Tibial nerve (tissue), 4 donors: ENCODE measurements around the gene ACBD6. TPM values are rescaled to one million over a fixed set of nuclear protein-coding genes. Genes with fewer than 3 reads are reported as not detected.
A peak's percentile ranks its signal among the peaks of the same experiment; 100 is the strongest.

ENCODE experiments used
- DNase-seq, 2 donors: peaks; one replicate each; pipeline ENCODE4 v3.0.0-alpha.2; 2019; ENCODE audit warnings: low spot score in 2 of 2
- H3K27ac ChIP-seq, 4 donors: fragments of 200-600 bp; sonication (generic) in 3 of 4; one replicate each; pipeline ENCODE4 v1.5.1; 2017 to 2019; ENCODE audit warnings: mild to moderate bottlenecking in 1 of 4
- H3K27me3 ChIP-seq, 2 donors: fragments of 200-600 bp; sonication (generic) in 1 of 2; one replicate each; pipeline versions ENCODE4 v1.5.1 to v1.6.0; 2017 to 2019
- H3K36me3 ChIP-seq, 3 donors: fragments of 200-600 bp; sonication (generic); one replicate each; pipeline ENCODE4 v1.5.1; 2018 to 2019
- H3K4me1 ChIP-seq, 4 donors: fragments of 200-600 bp; sonication (generic) in 3 of 4; one replicate each; pipeline ENCODE4 v1.5.1; 2017 to 2019
- H3K4me3 ChIP-seq, 4 donors: fragments of 200-600 bp; sonication (generic) in 3 of 4; one replicate each; pipeline ENCODE4 v1.5.1; 2017 to 2019; ENCODE audit warnings: mild to moderate bottlenecking in 1 of 4, moderate library complexity in 1 of 4
- H3K9me3 ChIP-seq, 4 donors: fragments of 200-600 bp; sonication (generic) in 3 of 4; one replicate each; pipeline ENCODE4 v1.5.1; 2017 to 2019
- EP300 ChIP-seq, 2 donors: sonication (generic); formaldehyde crosslinking; IDR thresholded peaks; one replicate each; pipeline ENCODE4 v1.6.1; 2017; ENCODE audit warnings: antibody characterized with exemption in 2 of 2, mild to moderate bottlenecking in 1 of 2
- POLR2A ChIP-seq, 2 donors: fragments of 450-650 bp; IDR thresholded peaks; one replicate each; pipeline ENCODE4 v1.6.1; 2017; ENCODE audit warnings: antibody characterized with exemption in 2 of 2, mild to moderate bottlenecking in 2 of 2, moderate library complexity in 2 of 2
- WGBS, 2 donors: methylation state at CpG; one replicate each; pipeline ENCODE4 v1.1.5; 2018; 5-methylcytosine and 5-hydroxymethylcytosine counted together
- total RNA-seq, 4 donors: library from RNA; depleted of rRNA; stranded (reverse); fragments of >200 nt; gene quantifications; one replicate each; pipeline ENCODE4 v1.1.0, GENCODE V29; 2016
- TF ChIP-seq, protein P1 (sequence below), 5 experiments: fragments of 200-600 bp in 3 of 5; fragments of 450-650 bp in 2 of 5; sonication (generic) in 3 of 5; IDR thresholded peaks; one replicate each; pipeline ENCODE4 v1.5.1; 2016 to 2019; ENCODE audit warnings: antibody characterized with exemption in 5 of 5, mild to moderate bottlenecking in 3 of 5, moderate library complexity in 2 of 5

ACBD6 gene
- total RNA-seq, 4 donors from 2014 or later: 55.7 to 61.8 (median 57.2) TPM

DNA sequence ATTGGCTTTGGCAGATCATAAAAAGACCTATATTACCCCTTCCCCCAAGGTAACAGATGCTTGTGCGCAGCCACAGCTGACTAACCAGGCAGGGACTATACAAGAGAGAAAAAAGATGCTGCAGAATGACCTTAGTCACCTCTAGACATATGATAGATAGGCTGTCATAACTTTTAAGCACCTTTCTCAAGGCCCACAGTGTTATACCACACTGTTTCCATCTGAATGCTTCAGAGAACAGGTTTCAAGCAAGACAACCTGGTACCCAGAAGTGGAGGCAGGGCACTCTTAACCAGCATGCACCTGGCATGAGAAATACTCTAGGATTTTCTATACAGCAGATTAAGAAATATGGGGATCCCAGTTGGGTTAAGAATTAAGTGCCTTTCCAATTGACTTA, 43.6 kb upstream of the ACBD6 start:
- DNase-seq: no peak
- H3K27me3 ChIP-seq: no peaks in the 10 kb centered on the region
- no peak for TF ChIP-seq POLR2A (IDR thresholded peaks at IDR 0.05)
- TF ChIP-seq, protein P1, sequence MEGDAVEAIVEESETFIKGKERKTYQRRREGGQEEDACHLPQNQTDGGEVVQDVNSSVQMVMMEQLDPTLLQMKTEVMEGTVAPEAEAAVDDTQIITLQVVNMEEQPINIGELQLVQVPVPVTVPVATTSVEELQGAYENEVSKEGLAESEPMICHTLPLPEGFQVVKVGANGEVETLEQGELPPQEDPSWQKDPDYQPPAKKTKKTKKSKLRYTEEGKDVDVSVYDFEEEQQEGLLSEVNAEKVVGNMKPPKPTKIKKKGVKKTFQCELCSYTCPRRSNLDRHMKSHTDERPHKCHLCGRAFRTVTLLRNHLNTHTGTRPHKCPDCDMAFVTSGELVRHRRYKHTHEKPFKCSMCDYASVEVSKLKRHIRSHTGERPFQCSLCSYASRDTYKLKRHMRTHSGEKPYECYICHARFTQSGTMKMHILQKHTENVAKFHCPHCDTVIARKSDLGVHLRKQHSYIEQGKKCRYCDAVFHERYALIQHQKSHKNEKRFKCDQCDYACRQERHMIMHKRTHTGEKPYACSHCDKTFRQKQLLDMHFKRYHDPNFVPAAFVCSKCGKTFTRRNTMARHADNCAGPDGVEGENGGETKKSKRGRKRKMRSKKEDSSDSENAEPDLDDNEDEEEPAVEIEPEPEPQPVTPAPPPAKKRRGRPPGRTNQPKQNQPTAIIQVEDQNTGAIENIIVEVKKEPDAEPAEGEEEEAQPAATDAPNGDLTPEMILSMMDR (IDR thresholded peaks at IDR 0.05): no peak
- no peak for TF ChIP-seq EP300 (IDR thresholded peaks at IDR 0.05)
- no peak overlapping the region for H3K27ac ChIP-seq
- WGBS, 2 donors: 96 to 97% methylated on average over 1 of the region's 1 CpG
- no peak overlapping the region for H3K4me3 ChIP-seq
- no peaks in the 10 kb centered on the region for H3K9me3 ChIP-seq
- H3K36me3 ChIP-seq: no peaks in the 10 kb centered on the region
- peaks cover 0 to 18% (median 0%) of the 10 kb centered on the region in 4 donors for H3K4me1 ChIP-seq

- peaks cover 0 to 18% (median 0%) of the 10 kb centered on the region in 4 donors for H3K4me1 ChIP-seq
- DNase-seq: no peak
- no peaks in the 10 kb centered on the region for H3K9me3 ChIP-seq
- no peak for TF ChIP-seq EP300 (IDR thresholded peaks at IDR 0.05)
- TF ChIP-seq POLR2A (IDR thresholded peaks at IDR 0.05): no peak
- TF ChIP-seq, protein P1 (IDR thresholded peaks at IDR 0.05): no peak
- H3K36me3 ChIP-seq: no peaks in the 10 kb centered on the region
- no peak overlapping the region for H3K4me3 ChIP-seq
- WGBS, 2 donors: 81 to 93% methylated on average over 4 of the region's 4 CpGs
- no peaks in the 10 kb centered on the region for H3K27me3 ChIP-seq
- no peak overlapping the region for H3K27ac ChIP-seq
Observed at GRCh38 chr1:180544050-180544449, 41.7 kb upstream of the ACBD6 start.

- H3K4me1 ChIP-seq: peaks cover 0 to 18% (median 0%) of the 10 kb centered on the region in 4 donors
- TF ChIP-seq EP300 (IDR thresholded peaks at IDR 0.05): no peak
- TF ChIP-seq, protein P1 (IDR thresholded peaks at IDR 0.05): no peak
- TF ChIP-seq POLR2A (IDR thresholded peaks at IDR 0.05): no peak
- H3K36me3 ChIP-seq: no peaks in the 10 kb centered on the region
- H3K9me3 ChIP-seq: no peaks in the 10 kb centered on the region
- no peak for DNase-seq
- no peaks in the 10 kb centered on the region for H3K27me3 ChIP-seq
- WGBS, 2 donors: 26 to 37% methylated on average over 2 of the region's 2 CpGs
- no peak overlapping the region for H3K4me3 ChIP-seq
- no peak overlapping the region for H3K27ac ChIP-seq
Observed at GRCh38 chr1:180542838-180543145, 40.4 kb upstream of the ACBD6 start.

DNA sequence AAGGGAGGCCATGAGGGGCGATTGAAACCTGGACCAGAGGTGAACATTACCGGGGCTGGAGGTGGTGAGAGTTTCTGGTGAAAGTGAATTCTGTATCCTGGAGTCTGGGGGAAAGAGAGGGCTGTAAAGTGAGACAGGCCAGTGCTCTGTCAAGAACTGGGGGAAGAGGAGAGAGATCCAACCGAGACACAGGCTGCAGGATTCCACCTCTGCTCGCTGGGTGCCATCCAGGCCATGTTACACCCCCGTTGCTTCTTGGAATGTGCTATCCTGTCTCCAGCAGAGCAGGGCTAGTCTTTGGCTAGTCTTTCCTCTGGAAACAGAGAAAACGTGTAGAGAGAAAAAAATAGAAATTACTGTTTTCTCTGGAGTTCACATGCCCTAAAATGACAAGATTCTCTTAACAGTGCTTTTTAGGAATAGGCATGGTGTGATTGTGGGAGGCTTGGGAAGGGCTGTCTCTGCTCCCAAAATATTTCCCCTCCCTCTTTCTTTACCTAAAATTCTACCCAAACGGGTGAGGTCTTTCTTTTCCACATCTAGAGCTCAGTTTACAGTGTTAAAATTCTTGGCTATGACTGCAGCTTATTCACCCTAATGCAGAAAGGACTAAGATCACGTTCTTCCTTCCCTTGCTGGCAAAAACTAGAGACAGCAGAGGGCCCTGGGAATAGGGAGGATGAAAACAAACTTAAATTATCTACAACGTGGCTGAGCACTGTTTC, 39.9 kb upstream of the ACBD6 start:
- no peak overlapping the region for H3K4me3 ChIP-seq
- H3K36me3 ChIP-seq: no peaks in the 10 kb centered on the region
- no peaks in the 10 kb centered on the region for H3K9me3 ChIP-seq
- peak overlapping the region in 1 of 4 donors; percentile 20 for H3K27ac ChIP-seq
- WGBS, 2 donors: 41 to 42% methylated on average over 9 of the region's 9 CpGs
- peaks cover 0 to 18% (median 0%) of the 10 kb centered on the region in 4 donors for H3K4me1 ChIP-seq
- no peak for TF ChIP-seq POLR2A (IDR thresholded peaks at IDR 0.05)
- TF ChIP-seq EP300 (IDR thresholded peaks at IDR 0.05): no peak
- TF ChIP-seq, protein P1 (IDR thresholded peaks at IDR 0.05): no peak
- H3K27me3 ChIP-seq: no peaks in the 10 kb centered on the region
- no peak for DNase-seq

- Histone ChIP-seq H3K27ac (no peak overlapping the region), H3K27me3 (no peaks in the 10 kb centered on the region)
- WGBS, 2 donors: 70 to 75% methylated on average over 14 of the region's 14 CpGs
Observed at GRCh38 chr1:180540697-180541594, 38.6 kb upstream of the ACBD6 start.

More at GRCh38 chr1:180540697-180541594, 38.6 kb upstream of the ACBD6 start:
- Histone ChIP-seq H3K9me3 (no peaks in the 10 kb centered on the region), H3K4me3 (no peak overlapping the region), H3K36me3 (no peaks in the 10 kb centered on the region), H3K4me1 (peaks cover 0 to 18% (median 0%) of the 10 kb centered on the region in 4 donors)
- DNase-seq: no peak
- TF ChIP-seq POLR2A (IDR thresholded peaks at IDR 0.05) (no peak), EP300 (IDR thresholded peaks at IDR 0.05) (no peak)
- TF ChIP-seq, protein P1 (IDR thresholded peaks at IDR 0.05): no peak
